H4 (cell line): ENCODE measurements around the gene C2orf92. TPM values are rescaled to one million over a fixed set of nuclear protein-coding genes. Genes with fewer than 3 reads are reported as not detected.
A peak's percentile ranks its signal among the peaks of the same experiment; 100 is the strongest.

Experiments
- DNase-seq: peaks from one replicate; pipeline ENCODE4 v3.0.0-alpha.2; 2015; ENCODE audit warnings: low spot score
- total RNA-seq: library from RNA; depleted of rRNA; stranded (reverse); fragments of >200 nt; shearing (Covaris generic); gene quantifications from 2 replicates; pipeline ENCODE4 v1.2.3, GENCODE V29; 2014

Gene C2orf92
- total RNA-seq, 1 experiment from 2014 or later, result 1.6 TPM

DNA sequence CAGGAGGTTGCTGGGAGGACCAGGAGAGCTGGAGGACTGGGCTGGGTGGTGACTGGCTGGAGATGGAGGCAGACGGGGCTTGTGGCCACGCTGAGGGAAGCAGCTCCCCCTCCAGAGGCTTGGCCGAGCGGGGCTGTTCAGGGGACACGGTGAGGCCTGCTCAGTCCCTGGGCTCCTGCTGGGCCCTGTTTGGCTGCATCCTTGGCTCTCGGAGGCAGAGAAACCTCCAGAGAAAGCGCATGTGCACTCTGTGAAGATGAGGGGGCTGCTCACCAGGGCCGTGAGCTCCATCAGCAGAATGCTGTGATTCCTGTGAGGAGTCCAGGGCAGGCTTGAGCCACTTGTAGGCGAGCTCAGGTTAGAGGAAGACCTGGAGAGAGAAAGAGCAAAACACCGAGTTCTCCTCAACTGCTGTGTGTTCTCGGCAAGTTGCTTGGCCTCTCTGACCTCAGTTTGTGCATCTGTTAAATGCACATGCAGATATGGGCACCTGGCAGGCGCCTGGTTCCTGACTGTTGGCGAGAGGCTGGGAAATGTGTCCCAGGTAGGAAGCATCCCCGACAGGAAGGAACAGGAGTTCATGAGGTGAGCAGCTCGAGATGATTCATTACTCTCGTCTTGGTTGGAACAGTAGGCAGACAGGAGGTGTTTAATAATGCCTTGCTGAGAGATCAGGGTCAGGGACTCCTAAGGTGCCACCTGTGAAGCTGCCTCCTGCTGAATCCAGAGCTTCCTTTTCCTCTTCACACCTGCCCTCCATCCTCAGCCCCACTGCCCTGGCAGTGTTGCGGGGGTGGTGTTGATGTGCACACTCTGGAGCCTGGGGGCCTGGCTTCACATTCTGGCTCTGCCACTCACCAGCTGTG lies 44.8 kb downstream of the C2orf92 start:
- no peak for DNase-seq

DNA sequence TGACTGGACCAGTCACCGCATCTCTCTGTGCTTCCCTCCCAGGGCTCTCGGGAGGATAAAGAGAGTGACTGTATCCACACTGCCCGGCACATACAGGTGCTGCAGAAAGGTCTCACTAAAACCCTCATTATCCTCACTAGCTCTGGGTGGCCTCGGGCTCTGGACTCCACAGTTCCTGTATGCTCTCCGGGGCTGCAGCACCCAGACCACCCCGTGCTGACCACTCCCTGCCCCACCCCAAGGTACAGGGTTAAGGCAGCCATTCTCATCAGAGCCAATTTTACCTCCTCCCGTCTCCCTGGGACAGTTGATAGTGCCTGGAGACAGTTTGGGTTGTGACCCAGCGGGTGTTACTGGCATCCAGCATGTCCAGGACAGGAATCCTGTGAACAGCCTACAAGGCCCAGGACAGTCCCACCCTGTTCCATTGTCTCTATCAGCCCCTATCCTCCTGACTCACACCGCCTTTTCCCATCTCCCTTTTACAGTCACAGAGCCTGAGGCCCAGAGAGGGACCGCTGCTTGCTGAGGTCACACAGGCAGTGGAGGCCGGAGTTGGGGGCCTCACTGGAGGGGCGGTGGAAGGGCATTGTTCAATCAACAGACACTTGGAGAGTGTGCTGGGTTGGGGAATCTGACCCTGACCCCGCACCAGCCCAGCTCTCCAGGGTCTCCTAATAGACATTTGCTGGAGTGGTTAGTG lies 45.6 kb downstream of the C2orf92 start:
- DNase-seq, result no peak

DNA sequence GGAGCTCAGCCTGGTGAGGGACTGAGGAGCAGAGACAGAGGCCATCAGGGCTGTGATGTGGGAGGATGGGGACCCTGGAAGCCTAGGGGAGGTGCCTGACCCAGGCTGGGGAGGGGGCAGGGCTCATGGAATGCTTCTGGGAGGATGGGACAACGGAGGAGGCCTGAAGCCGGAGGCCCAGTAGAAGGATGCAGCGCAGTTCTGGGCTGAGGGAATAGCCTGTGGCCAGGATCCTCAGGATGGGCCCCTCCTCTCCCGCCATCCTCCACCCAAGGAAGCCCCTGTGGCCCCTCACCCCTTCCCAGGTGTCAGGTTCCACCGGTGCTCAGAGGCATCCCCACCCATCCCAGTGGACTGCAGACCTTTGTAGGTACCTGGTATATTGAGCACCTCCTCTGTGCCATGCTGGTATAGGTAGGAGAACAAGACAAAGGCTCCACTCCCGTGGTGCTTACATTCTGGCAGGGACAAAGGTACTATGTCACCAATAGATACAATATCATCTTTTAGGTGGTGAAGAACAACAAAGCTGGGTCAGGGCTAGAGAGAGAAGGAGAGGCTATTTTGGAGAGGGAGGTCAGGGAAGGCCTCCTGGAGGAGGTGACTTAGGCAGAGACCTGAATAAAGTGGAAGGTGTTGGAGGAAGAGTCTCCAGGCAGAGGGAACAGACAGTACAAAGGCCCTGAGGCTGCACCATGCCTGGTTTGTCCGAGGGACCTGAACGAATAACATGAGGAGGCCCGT lies 46.6 kb downstream of the C2orf92 start:
- no peak for DNase-seq

- DNase-seq, result no peak
These were observed 47.4 kb downstream of the C2orf92 start for GRCh38 chr2:97716695-97717612.

DNA sequence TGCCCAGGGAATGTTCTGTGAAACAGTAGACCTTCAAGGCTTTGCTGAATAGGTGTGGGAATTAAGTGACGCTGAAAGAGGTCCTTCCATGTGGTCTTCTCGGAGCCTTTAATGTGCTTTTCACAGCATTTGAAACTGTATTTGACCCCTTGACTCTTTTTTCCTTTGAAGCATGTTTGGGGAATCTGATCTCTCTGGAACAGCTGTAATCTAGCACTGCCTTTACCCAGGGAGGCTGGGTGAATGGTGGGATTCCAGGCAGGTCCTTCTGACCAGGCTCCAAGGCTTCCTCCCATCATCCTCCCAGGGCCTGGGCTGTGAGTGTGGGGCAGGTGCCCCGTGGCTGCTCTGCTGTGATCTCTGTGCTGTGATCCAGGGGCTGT lies 48.1 kb downstream of the C2orf92 start:
- no peak for DNase-seq

DNA sequence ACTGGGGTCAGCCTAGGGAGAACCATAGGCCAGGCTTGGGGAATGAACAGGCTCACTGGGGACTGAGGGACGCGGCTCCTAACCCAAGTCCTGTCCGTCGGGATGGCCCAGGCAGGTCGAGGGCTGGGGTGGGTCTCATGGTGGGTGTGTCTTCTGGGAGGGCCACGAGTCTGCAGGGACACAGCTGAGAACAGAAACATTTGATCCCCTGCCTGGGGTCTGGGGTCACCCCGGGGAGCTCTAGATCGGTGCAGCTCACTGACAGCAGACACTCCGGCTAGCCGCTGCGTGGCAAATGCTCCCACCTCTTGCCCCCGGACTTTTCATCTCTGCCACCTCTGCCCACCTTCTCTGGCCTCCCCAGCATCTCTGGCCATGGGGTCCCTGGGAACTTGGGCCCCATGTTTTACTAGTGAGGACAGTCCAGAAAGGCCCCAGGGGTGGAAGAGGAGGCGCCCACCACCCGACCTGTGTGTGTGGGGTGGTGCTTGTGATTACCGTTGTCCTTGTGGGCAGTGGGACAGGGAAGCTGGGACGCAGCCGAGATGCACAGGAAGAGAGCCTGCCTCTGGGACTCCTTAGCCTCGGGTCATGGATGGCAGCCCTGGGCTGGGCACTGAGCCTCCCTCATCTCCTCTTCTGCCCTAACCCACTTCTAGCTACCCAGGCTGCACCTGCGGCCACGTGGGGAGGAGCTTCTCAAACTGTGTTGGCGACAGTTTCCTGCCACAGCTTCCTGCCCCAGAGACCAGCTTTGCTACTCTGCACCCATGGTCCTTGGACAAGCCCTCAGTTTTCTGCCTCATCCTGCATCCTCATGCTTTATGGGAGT lies 48.8 kb downstream of the C2orf92 start:
- DNase-seq, result no peak

GRCh38 chr2:97718942-97719341 lies 49.4 kb downstream of the C2orf92 start:
- no peak for DNase-seq

DNA sequence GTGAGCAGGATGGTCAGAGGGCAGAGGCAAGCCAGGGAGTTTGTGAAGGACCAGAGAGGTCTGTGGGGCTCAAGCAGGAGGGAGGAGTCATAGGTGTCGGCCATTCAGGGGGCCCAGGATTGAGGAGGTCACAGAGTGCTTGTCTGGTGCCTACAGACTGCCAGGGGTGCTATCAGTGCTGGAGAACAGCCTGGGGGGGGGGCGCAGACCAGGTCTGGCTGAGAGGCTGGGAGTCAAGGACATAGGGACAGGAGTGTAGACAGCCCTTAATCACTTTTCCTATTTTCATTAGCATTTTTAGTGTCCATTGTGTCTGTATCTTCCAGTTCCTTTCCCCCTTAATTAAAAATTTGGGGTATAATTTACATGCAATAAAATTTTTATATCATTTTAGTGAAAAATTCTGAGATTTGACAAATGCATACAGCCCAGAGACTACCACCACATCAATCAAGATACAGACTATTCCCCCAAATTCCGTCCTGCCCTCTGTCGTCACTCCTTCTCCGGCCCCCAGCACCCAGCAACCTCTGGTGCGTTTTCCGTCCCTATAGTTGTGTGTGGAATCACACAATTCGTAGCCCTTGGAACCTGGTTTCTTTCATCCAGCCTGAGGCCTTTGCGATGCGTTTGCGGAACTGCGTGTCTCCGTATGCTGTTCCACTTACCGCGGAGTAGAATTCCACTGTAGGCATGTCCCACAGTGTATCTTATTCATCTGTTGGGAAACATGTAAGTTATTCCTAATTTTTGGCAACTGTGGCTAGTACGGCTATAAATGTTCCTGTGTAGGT lies 50.0 kb downstream of the C2orf92 start:
- DNase-seq, result no peak

DNA sequence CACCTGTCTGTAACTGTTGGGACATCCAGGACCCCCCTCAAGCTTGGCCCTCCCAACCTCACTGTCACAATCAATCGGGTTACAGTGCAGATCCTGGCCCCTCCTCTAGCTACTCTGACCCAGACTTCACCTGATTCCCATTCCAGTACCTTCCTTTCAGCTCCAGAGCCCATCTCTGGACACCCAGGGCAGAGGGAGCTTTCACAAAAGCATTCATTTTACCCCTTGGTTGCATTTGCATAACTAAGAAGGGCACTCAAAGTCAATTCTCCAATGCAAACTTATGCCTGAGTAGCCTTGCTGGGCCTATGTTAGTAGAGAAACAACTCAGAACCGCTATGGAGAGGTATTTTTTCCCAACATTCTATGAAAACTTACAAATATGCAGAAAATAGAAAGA lies 51.2 kb downstream of the C2orf92 start:
- DNase-seq, result no peak

GRCh38 chr2:97722227-97722626 lies 52.7 kb downstream of the C2orf92 start:
- no peak for DNase-seq

- no peak for DNase-seq
These were observed 53.9 kb downstream of the C2orf92 start for GRCh38 chr2:97723156-97724072.

DNA sequence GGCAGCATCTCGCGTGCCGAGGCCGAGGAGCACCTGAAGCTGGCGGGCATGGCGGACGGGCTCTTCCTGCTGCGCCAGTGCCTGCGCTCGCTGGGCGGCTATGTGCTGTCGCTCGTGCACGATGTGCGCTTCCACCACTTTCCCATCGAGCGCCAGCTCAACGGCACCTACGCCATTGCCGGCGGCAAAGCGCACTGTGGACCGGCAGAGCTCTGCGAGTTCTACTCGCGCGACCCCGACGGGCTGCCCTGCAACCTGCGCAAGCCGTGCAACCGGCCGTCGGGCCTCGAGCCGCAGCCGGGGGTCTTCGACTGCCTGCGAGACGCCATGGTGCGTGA lies 54.5 kb downstream of the C2orf92 start:
- DNase-seq, result no peak

GRCh38 chr2:97724501-97724900 lies 55.0 kb downstream of the C2orf92 start:
- DNase-seq, result no peak

GRCh38 chr2:97724946-97725688 lies 55.6 kb downstream of the C2orf92 start:
- no peak for DNase-seq

DNA sequence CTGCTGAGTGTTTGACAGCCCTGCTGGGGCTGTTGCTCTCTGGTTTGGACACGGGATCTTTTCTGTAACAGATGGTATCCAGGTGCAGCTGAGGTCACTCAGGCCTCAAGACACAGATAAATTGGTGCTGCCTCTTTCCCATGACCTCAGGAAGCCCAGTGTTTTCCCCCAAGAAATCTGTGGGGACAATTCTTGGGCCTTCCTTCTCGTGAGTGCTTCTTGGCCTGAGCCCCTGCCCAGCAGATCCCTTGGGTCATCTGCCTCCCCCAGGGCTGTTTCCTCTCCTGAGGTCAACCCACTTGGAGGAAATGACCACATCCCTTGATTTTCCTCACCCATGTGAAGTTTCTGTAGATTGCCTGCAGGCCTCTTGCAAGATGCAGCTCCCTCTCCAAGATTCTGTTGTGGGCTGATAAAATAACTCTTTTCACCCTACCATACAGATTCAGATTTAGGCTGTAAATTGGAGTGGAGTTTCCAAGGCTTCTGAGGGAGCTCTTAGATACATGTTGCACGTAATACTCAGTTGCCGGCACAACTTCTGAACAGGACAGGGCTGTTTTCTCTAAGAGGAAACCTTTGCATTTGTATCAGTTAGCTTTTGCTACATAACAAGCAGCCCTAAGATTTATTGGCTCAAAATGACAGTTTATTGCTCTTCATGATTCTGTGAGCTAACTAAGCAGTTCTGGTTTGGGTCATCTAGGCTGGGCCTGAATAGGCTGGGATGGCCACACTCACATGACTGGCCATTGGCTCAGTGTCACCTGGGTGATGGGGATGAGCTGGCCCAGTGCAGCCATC lies 57.0 kb downstream of the C2orf92 start:
- DNase-seq, result no peak

DNA sequence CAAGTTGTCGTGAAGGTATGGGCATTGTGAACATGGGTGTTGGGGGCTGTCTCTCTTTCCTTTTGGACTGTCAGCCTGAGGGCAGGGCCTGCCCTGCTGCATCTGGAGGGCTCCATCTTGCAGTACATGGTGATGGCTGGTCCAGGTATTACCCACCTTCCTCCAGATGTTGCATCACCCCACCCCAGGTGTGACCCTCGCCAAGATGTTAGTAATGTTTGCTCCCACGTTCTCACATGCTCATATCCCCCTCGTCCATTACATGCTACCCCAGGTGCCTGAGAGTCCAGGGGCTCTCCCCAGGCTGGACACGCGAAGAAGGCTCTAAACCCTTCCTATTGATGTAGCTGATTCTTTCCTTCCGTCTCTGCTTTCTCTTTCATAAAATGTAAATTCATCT lies 57.8 kb downstream of the C2orf92 start:
- no peak for DNase-seq

- peak; percentile 86 for DNase-seq
These were observed 58.7 kb downstream of the C2orf92 start for GRCh38 chr2:97728091-97728731.
